Measurements from ENCODE around the gene GNG7.

- TF ChIP-seq, protein P1, sequence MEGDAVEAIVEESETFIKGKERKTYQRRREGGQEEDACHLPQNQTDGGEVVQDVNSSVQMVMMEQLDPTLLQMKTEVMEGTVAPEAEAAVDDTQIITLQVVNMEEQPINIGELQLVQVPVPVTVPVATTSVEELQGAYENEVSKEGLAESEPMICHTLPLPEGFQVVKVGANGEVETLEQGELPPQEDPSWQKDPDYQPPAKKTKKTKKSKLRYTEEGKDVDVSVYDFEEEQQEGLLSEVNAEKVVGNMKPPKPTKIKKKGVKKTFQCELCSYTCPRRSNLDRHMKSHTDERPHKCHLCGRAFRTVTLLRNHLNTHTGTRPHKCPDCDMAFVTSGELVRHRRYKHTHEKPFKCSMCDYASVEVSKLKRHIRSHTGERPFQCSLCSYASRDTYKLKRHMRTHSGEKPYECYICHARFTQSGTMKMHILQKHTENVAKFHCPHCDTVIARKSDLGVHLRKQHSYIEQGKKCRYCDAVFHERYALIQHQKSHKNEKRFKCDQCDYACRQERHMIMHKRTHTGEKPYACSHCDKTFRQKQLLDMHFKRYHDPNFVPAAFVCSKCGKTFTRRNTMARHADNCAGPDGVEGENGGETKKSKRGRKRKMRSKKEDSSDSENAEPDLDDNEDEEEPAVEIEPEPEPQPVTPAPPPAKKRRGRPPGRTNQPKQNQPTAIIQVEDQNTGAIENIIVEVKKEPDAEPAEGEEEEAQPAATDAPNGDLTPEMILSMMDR (optimal IDR thresholded peaks at IDR 0.05 in 1 of 3, IDR thresholded peaks at IDR 0.05 in 1 of 3, conservative IDR thresholded peaks at IDR 0.05 in 1 of 3; ENCODE audit: extremely low read depth in 1 of 3, insufficient read depth in 2 of 3, low read length in 3 of 3) = peak; percentile 7 to 47 (median 17)
- TF ChIP-seq EZH2 (IDR thresholded peaks at IDR 0.05; ENCODE audit: low read length) = no peak
Measured at GRCh38 chr19:2479556-2480194, 222.8 kb downstream of the GNG7 start.
